WTC11 (cell line): Measurements from ENCODE around the gene SAP30L. TPM values are rescaled to one million over a fixed set of nuclear protein-coding genes. Genes with fewer than 3 reads are reported as not detected.

Source experiments
- ATAC-seq: fragments of 200-7000 bp; cut with Tn5 transposase; 2 replicates; pipeline ENCODE4 v1.10.0; 2021; ENCODE audit warnings: mild to moderate bottlenecking, moderate library complexity
- CTCF ChIA-PET: fragments of 300-600 bp; sonication (Branson Sonifier 250); formaldehyde crosslinking; loops from one replicate; lab custom pipeline; 2021; ENCODE audit warnings: antibody characterized with exemption; lab: Charles Lee
- POLR2A ChIA-PET: fragments of 350-600 bp; sonication (Branson Sonifier 250); formaldehyde crosslinking; loops from one replicate; lab custom pipeline; 2021; ENCODE audit warnings: antibody characterized with exemption; lab: Charles Lee
- DNase-seq: peaks from one replicate; pipeline ENCODE4 v3.0.0; 2021; ENCODE audit warnings: low spot score
- H3K27ac Mint-ChIP-seq: 2 replicates; pipeline ENCODE4 v1.8.0; 2021; ENCODE audit warnings: mixed read lengths
- H3K27me3 Mint-ChIP-seq: 2 replicates; pipeline ENCODE4 v1.8.0; 2021; ENCODE audit warnings: low read depth, mild to moderate bottlenecking, moderate library complexity, mixed read lengths
- H3K36me3 Mint-ChIP-seq: 2 replicates; pipeline ENCODE4 v1.8.0; 2021; ENCODE audit warnings: mixed read lengths
- H3K4me1 Mint-ChIP-seq: 2 replicates; pipeline ENCODE4 v1.8.0; 2022; ENCODE audit warnings: mixed read lengths
- H3K4me3 Mint-ChIP-seq: 2 replicates; pipeline ENCODE4 v1.8.0; 2021; ENCODE audit warnings: mild to moderate bottlenecking, moderate library complexity, mixed read lengths
- H3K9me3 Mint-ChIP-seq: 2 replicates; pipeline ENCODE4 v1.8.0; 2021; ENCODE audit warnings: mixed read lengths
- CBFB ChIP-seq: sonication (generic); formaldehyde crosslinking; IDR thresholded peaks from 2 replicates; pipeline ENCODE4 v1.8.1; 2022; ENCODE audit warnings: mild to moderate bottlenecking, low read depth, missing genetic modification reagents
- CREB1 ChIP-seq: sonication (generic); formaldehyde crosslinking; IDR thresholded peaks from 2 replicates; pipeline ENCODE4 v1.8.0; 2023; ENCODE audit warnings: mild to moderate bottlenecking, missing genetic modification reagents
- CREM ChIP-seq: sonication (generic); formaldehyde crosslinking; IDR thresholded peaks from 2 replicates; pipeline ENCODE4 v1.8.1; 2022; ENCODE audit warnings: mild to moderate bottlenecking, missing genetic modification reagents, moderate library complexity
- CTCF ChIP-seq: fragments of 200-600 bp; IDR thresholded peaks from 2 replicates; pipeline ENCODE4 v1.8.0; 2022; ENCODE audit warnings: antibody characterized with exemption
- ETV6 ChIP-seq: sonication (generic); formaldehyde crosslinking; IDR thresholded peaks from 2 replicates; pipeline ENCODE4 v1.8.1; 2022; ENCODE audit warnings: mild to moderate bottlenecking, missing genetic modification reagents
- FOXJ3 ChIP-seq: sonication (generic); formaldehyde crosslinking; IDR thresholded peaks from 2 replicates; pipeline ENCODE4 v1.9.0; 2021; ENCODE audit warnings: missing genetic modification reagents, mild to moderate bottlenecking, borderline replicate concordance
- GTF2I ChIP-seq: fragments of 250-450 bp; sonication (Bioruptor Pico); conservative IDR thresholded peaks from 2 replicates; pipeline ENCODE4 v1.4.0; 2021; ENCODE audit warnings: mild to moderate bottlenecking
- JAZF1 ChIP-seq: fragments of 250-450 bp; sonication (Bioruptor Pico); IDR thresholded peaks from 2 replicates; pipeline ENCODE4 v1.9.0; 2021; ENCODE audit warnings: moderate library complexity, mild to moderate bottlenecking, inconsistent platforms
- NR1H2 ChIP-seq: sonication (generic); formaldehyde crosslinking; IDR thresholded peaks from 2 replicates; pipeline ENCODE4 v1.9.0; 2021; ENCODE audit warnings: mild to moderate bottlenecking, moderate library complexity, missing genetic modification reagents
- NR3C1 ChIP-seq: sonication (generic); formaldehyde crosslinking; conservative IDR thresholded peaks from 2 replicates; pipeline ENCODE4 v1.8.1; 2023; ENCODE audit warnings: low read depth, mild to moderate bottlenecking, missing genetic modification reagents
- PREB ChIP-seq: sonication (generic); formaldehyde crosslinking; IDR thresholded peaks from 2 replicates; pipeline ENCODE4 v1.8.1; 2022; ENCODE audit warnings: mild to moderate bottlenecking, missing genetic modification reagents, moderate library complexity, borderline replicate concordance
- SOX15 ChIP-seq: fragments of 250-450 bp; sonication (Bioruptor Pico); IDR thresholded peaks from 2 replicates; pipeline ENCODE4 v1.9.0; 2021; ENCODE audit warnings: mild to moderate bottlenecking
- ZNF396 ChIP-seq: fragments of 250-450 bp; sonication (Bioruptor Pico); IDR thresholded peaks from 2 replicates; pipeline ENCODE4 v1.8.0; 2021; ENCODE audit warnings: mild to moderate bottlenecking, moderate library complexity, borderline replicate concordance
- ZNF423 ChIP-seq: fragments of 250-450 bp; sonication (Bioruptor Pico); IDR thresholded peaks from 2 replicates; pipeline ENCODE4 v2.1.2; 2022; ENCODE audit warnings: mild to moderate bottlenecking, moderate library complexity
- total RNA-seq: library from RNA; stranded (reverse); gene quantifications from 3 replicates; pipeline ENCODE4 v1.2.3, GENCODE V29; 2021
- TF ChIP-seq, protein P1 (sequence below): sonication (generic); formaldehyde crosslinking; conservative IDR thresholded peaks from 2 replicates; pipeline ENCODE4 v1.8.1; 2023; ENCODE audit warnings: mild to moderate bottlenecking, low read depth, missing genetic modification reagents, moderate library complexity
- TF ChIP-seq, protein P2 (sequence below): sonication (generic); formaldehyde crosslinking; IDR thresholded peaks from 2 replicates; pipeline ENCODE4 v1.8.0; 2022; ENCODE audit warnings: mild to moderate bottlenecking, missing genetic modification reagents
- TF ChIP-seq, protein P3 (sequence below): fragments of 250-450 bp; sonication (Bioruptor Pico); IDR thresholded peaks from 2 replicates; pipeline ENCODE4 v1.9.0; 2021; ENCODE audit warnings: moderate library complexity, mild to moderate bottlenecking, inconsistent platforms, borderline replicate concordance
- TF ChIP-seq, protein P4 (sequence below): sonication (generic); formaldehyde crosslinking; IDR thresholded peaks from 2 replicates; pipeline ENCODE4 v1.8.0; 2022; ENCODE audit warnings: mild to moderate bottlenecking, missing genetic modification reagents
- TF ChIP-seq, protein P5 (sequence below): fragments of 250-450 bp; sonication (Bioruptor Pico); IDR thresholded peaks from 2 replicates; pipeline ENCODE4 v1.9.0; 2021; ENCODE audit warnings: mild to moderate bottlenecking
- TF ChIP-seq, protein P6 (sequence below): sonication (generic); formaldehyde crosslinking; IDR thresholded peaks from 2 replicates; pipeline ENCODE4 v1.8.0; 2023; ENCODE audit warnings: missing genetic modification reagents

The SAP30L gene
- total RNA-seq, 1 experiment from 2014 or later = 33.5 TPM

- no peak for TF ChIP-seq CBFB (CRISPR knock-in tag)
- TF ChIP-seq, protein P1, sequence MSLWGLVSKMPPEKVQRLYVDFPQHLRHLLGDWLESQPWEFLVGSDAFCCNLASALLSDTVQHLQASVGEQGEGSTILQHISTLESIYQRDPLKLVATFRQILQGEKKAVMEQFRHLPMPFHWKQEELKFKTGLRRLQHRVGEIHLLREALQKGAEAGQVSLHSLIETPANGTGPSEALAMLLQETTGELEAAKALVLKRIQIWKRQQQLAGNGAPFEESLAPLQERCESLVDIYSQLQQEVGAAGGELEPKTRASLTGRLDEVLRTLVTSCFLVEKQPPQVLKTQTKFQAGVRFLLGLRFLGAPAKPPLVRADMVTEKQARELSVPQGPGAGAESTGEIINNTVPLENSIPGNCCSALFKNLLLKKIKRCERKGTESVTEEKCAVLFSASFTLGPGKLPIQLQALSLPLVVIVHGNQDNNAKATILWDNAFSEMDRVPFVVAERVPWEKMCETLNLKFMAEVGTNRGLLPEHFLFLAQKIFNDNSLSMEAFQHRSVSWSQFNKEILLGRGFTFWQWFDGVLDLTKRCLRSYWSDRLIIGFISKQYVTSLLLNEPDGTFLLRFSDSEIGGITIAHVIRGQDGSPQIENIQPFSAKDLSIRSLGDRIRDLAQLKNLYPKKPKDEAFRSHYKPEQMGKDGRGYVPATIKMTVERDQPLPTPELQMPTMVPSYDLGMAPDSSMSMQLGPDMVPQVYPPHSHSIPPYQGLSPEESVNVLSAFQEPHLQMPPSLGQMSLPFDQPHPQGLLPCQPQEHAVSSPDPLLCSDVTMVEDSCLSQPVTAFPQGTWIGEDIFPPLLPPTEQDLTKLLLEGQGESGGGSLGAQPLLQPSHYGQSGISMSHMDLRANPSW (CRISPR knock-in tag) = no peak
- ChIA-PET POLR2A (no interaction called here), CTCF (interaction anchor here (1.4 kb wide), 1 partner anchor 85 kb away, joined by 3 read pairs; no protein-coding TSS in a partner anchor)
- DNase-seq = no peak
- no peak for ATAC-seq
- peaks cover 2% of the 10 kb centered on the region; the same call in 1 of the 2 replicates for H3K36me3 Mint-ChIP-seq
- H3K9me3 Mint-ChIP-seq = peaks cover 7% of the 10 kb centered on the region
- H3K4me1 Mint-ChIP-seq = no peaks in the 10 kb centered on the region
- no peaks in the 10 kb centered on the region for H3K27me3 Mint-ChIP-seq
- H3K27ac Mint-ChIP-seq = no peak overlapping the region
- H3K4me3 Mint-ChIP-seq = no peak overlapping the region
Measured at GRCh38 chr5:154429341-154429740, 16.5 kb upstream of the SAP30L start.

DNA sequence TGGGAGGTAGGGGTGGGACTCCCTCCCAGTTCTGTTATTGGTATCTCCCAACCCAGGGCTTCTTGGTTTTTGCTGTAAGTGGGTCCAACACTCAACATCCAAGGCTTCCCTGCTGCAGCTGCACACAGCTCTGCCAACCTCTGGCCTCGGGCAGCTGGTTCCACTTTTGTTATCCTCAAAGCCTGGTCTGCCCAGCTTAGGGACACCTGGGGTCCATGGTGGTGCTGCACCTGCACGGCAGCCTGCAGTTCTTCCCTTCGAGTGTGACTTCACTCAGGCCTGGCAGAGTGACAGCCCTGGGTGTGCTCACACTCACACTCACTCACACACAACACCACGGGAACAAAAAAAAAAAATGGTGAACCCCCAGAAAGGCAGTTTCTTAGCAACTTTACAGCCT is 15.3 kb upstream of the SAP30L start:
- H3K27ac Mint-ChIP-seq = no peak overlapping the region
- no peak for ATAC-seq
- ChIA-PET POLR2A (interaction anchor here (0.7 kb wide), 1 partner anchor 164 kb away, joined by 3 read pairs; no protein-coding TSS in a partner anchor), CTCF (no interaction called here)
- H3K27me3 Mint-ChIP-seq = no peaks in the 10 kb centered on the region
- H3K4me1 Mint-ChIP-seq = no peaks in the 10 kb centered on the region
- peaks cover 7% of the 10 kb centered on the region for H3K9me3 Mint-ChIP-seq
- TF ChIP-seq ZNF396 (CRISPR knock-in tag) (no peak), CREB1 (CRISPR knock-in tag) (no peak), FOXJ3 (no peak), CREM (CRISPR knock-in tag) (no peak), ZNF423 (CRISPR knock-in tag) (no peak), SOX15 (CRISPR knock-in tag) (no peak)
- no peak for DNase-seq
- H3K4me3 Mint-ChIP-seq = no peak overlapping the region
- H3K36me3 Mint-ChIP-seq = peaks cover 7% of the 10 kb centered on the region; the same call in 1 of the 2 replicates

DNA sequence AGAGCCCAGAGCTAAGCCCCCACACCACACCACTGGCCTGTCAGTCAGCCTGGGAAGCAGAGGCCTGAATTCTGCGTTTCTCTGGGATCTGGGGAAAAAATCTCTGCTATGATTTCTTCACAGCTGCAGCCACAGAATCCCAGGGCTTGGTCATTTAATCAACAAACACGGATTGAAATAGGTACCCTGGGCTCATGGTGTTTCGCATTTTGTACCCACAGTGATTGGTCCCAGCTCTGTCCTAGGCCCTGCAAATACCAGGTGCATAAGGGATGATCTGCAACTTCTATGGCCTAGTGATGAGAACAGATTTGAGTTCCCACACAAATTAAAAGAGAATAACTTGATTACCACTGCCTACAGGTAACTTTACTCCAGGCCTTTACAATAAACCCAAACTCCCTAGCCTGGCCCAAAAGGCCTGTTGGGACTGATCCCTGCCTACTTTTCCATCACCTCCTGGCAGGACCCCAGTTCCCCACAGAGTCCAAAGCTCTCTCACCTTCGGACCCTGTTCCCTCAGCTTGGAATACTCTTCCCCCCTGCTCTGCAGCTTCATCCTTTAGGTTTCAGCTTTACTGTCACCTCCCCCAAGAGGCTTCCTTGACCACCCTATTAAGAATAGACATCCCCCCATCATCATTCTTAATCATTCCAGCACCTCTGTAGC is 14.7 kb upstream of the SAP30L start:
- DNase-seq = no peak
- ChIA-PET CTCF (interaction anchor here (1.7 kb wide), 1 partner anchor 10 kb away, joined by 5 read pairs; no protein-coding TSS in a partner anchor), POLR2A (interaction anchor here (0.7 kb wide), 1 partner anchor 165 kb away, joined by 3 read pairs; no protein-coding TSS in a partner anchor)
- no peak for ATAC-seq
- no peaks in the 10 kb centered on the region for H3K27me3 Mint-ChIP-seq
- H3K4me3 Mint-ChIP-seq = no peak overlapping the region
- H3K36me3 Mint-ChIP-seq = peaks cover 13% of the 10 kb centered on the region
- H3K4me1 Mint-ChIP-seq = no peaks in the 10 kb centered on the region
- no peak overlapping the region for H3K27ac Mint-ChIP-seq
- peaks cover 12% of the 10 kb centered on the region for H3K9me3 Mint-ChIP-seq
- TF ChIP-seq, protein P2, sequence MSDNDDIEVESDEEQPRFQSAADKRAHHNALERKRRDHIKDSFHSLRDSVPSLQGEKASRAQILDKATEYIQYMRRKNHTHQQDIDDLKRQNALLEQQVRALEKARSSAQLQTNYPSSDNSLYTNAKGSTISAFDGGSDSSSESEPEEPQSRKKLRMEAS = no peak
- TF ChIP-seq CTCF (no peak), JAZF1 (CRISPR knock-in tag) (no peak), ZNF396 (CRISPR knock-in tag) (no peak), GTF2I (CRISPR knock-in tag) (no peak), NR3C1 (CRISPR knock-in tag) (no peak), PREB (CRISPR knock-in tag) (no peak), ETV6 (no peak), NR1H2 (CRISPR knock-in tag) (no peak)
- TF ChIP-seq, protein P3, sequence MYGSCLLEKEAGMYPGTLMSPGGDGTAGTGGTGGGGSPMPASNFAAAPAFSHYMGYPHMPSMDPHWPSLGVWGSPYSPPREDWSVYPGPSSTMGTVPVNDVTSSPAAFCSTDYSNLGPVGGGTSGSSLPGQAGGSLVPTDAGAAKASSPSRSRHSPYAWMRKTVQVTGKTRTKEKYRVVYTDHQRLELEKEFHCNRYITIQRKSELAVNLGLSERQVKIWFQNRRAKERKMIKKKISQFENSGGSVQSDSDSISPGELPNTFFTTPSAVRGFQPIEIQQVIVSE (CRISPR knock-in tag) = no peak
- TF ChIP-seq, protein P4, sequence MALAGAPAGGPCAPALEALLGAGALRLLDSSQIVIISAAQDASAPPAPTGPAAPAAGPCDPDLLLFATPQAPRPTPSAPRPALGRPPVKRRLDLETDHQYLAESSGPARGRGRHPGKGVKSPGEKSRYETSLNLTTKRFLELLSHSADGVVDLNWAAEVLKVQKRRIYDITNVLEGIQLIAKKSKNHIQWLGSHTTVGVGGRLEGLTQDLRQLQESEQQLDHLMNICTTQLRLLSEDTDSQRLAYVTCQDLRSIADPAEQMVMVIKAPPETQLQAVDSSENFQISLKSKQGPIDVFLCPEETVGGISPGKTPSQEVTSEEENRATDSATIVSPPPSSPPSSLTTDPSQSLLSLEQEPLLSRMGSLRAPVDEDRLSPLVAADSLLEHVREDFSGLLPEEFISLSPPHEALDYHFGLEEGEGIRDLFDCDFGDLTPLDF (CRISPR knock-in tag) = no peak
- TF ChIP-seq, protein P5, sequence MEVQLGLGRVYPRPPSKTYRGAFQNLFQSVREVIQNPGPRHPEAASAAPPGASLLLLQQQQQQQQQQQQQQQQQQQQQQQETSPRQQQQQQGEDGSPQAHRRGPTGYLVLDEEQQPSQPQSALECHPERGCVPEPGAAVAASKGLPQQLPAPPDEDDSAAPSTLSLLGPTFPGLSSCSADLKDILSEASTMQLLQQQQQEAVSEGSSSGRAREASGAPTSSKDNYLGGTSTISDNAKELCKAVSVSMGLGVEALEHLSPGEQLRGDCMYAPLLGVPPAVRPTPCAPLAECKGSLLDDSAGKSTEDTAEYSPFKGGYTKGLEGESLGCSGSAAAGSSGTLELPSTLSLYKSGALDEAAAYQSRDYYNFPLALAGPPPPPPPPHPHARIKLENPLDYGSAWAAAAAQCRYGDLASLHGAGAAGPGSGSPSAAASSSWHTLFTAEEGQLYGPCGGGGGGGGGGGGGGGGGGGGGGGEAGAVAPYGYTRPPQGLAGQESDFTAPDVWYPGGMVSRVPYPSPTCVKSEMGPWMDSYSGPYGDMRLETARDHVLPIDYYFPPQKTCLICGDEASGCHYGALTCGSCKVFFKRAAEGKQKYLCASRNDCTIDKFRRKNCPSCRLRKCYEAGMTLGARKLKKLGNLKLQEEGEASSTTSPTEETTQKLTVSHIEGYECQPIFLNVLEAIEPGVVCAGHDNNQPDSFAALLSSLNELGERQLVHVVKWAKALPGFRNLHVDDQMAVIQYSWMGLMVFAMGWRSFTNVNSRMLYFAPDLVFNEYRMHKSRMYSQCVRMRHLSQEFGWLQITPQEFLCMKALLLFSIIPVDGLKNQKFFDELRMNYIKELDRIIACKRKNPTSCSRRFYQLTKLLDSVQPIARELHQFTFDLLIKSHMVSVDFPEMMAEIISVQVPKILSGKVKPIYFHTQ = no peak
- TF ChIP-seq, protein P6, sequence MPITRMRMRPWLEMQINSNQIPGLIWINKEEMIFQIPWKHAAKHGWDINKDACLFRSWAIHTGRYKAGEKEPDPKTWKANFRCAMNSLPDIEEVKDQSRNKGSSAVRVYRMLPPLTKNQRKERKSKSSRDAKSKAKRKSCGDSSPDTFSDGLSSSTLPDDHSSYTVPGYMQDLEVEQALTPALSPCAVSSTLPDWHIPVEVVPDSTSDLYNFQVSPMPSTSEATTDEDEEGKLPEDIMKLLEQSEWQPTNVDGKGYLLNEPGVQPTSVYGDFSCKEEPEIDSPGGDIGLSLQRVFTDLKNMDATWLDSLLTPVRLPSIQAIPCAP (CRISPR knock-in tag) = no peak
